PC-9 (cell line): Measurements from ENCODE around the gene PLA2G4D. TPM values are rescaled to one million over a fixed set of nuclear protein-coding genes. Genes with fewer than 3 reads are reported as not detected.

ENCODE experiments used
- BruUV-seq: library from RNA; stranded (reverse); fragments of 400-500 nt; replicated peaks from 2 replicates; lab custom pipeline; 2021; lab: Mats Ljungman, UMichigan
- CTCF ChIA-PET: fragments of 300-600 bp; sonication (Branson Sonifier 250); formaldehyde crosslinking; loops from one replicate; lab custom pipeline; 2022; ENCODE audit warnings: antibody characterized with exemption; lab: Charles Lee
- POLR2A ChIA-PET: fragments of 300-600 bp; sonication (Branson Sonifier 250); formaldehyde crosslinking; loops from one replicate; lab custom pipeline; 2022; ENCODE audit warnings: antibody characterized with exemption; ENCODE audit not compliant: unreplicated experiment; lab: Charles Lee
- DNase-seq, 2 experiments: peaks; one replicate each; pipeline versions ENCODE4 v3.0.0 to v3.0.0-alpha.2; 2015 to 2022; ENCODE audit warnings: mixed read lengths in 1 of 2
- H2AFZ ChIP-seq: fragments of 200-600 bp; sonication (generic); 2 replicates; pipeline ENCODE4 v1.8.1; 2017; ENCODE audit warnings: antibody characterized with exemption
- H3F3A ChIP-seq: fragments of 200-600 bp; sonication (generic); 2 replicates; pipeline ENCODE4 v1.8.1; 2017; ENCODE audit warnings: antibody characterized with exemption, mild to moderate bottlenecking, low read depth; ENCODE audit not compliant: insufficient read depth
- H3K27ac ChIP-seq: fragments of 200-600 bp; sonication (generic); 2 replicates; pipeline ENCODE4 v1.6.1; 2016; ENCODE audit warnings: mixed run types
- H3K27me3 ChIP-seq: fragments of 200-600 bp; sonication (generic); 2 replicates; pipeline ENCODE4 v1.6.1; 2016; ENCODE audit warnings: low read depth, mixed run types; ENCODE audit not compliant: insufficient read depth
- H3K36me3 ChIP-seq: fragments of 200-600 bp; sonication (generic); 2 replicates; pipeline ENCODE4 v1.6.1; 2016; ENCODE audit warnings: low read depth, mixed run types
- H3K4me1 ChIP-seq: fragments of 200-600 bp; sonication (generic); replicated peaks from 2 replicates; pipeline ENCODE4 v1.6.1; 2016; ENCODE audit warnings: mixed run types; ENCODE audit not compliant: insufficient read depth
- H3K4me2 ChIP-seq: fragments of 200-600 bp; sonication (generic); 2 replicates; pipeline ENCODE4 v1.6.1; 2017; ENCODE audit warnings: mixed run types
- H3K4me3 ChIP-seq: fragments of 200-600 bp; sonication (generic); 2 replicates; pipeline ENCODE4 v1.6.1; 2016; ENCODE audit warnings: mixed run types
- H3K79me2 ChIP-seq: fragments of 200-600 bp; sonication (generic); 2 replicates; pipeline ENCODE4 v1.6.1; 2017; ENCODE audit warnings: low read depth, mixed run types
- H3K9me2 ChIP-seq: fragments of 200-600 bp; sonication (generic); 2 replicates; pipeline ENCODE4 v1.8.1; 2017; ENCODE audit warnings: mild to moderate bottlenecking; ENCODE audit not compliant: insufficient read depth
- H3K9me3 ChIP-seq: fragments of 200-600 bp; sonication (generic); 2 replicates; pipeline ENCODE4 v1.8.1; 2016; ENCODE audit warnings: low read depth; ENCODE audit not compliant: insufficient read depth
- H4K20me1 ChIP-seq: fragments of 200-600 bp; sonication (generic); 2 replicates; pipeline ENCODE4 v1.8.1; 2017; ENCODE audit not compliant: insufficient read depth
- CTCF ChIP-seq: fragments of 200-600 bp; sonication (generic); conservative IDR thresholded peaks from 2 replicates; pipeline ENCODE4 v1.6.1; 2017; ENCODE audit warnings: mixed run types, antibody characterized with exemption, mild to moderate bottlenecking, moderate library complexity
- EZH2 ChIP-seq: fragments of 200-600 bp; sonication (generic); IDR thresholded peaks from 2 replicates; pipeline ENCODE4 v1.8.0; 2017; ENCODE audit warnings: antibody characterized with exemption, low read depth
- intact Hi-C: fragments of 100-400 bp; cut with micrococcal nuclease; formaldehyde crosslinking; loops from one replicate; pipeline ENCODE4 v1.10.0; 2022; ENCODE audit not compliant: unreplicated experiment
- total RNA-seq: library from RNA; stranded (reverse); gene quantifications from 2 replicates; pipeline ENCODE4 v1.2.3, GENCODE V29; 2021

Gene PLA2G4D
- total RNA-seq, 1 experiment from 2014 or later = 0.90 TPM

- BruUV-seq = no TSS peak
- H3K27ac ChIP-seq = no peak overlapping the region
- no peaks in the 10 kb centered on the region for H3K4me1 ChIP-seq
- H3K9me3 ChIP-seq = no peaks in the 10 kb centered on the region
- H3K79me2 ChIP-seq = no peaks in the 10 kb centered on the region
- TF ChIP-seq EZH2 = no peak
- no peak for TF ChIP-seq CTCF
- POLR2A ChIA-PET = no interaction called here
- H2AFZ ChIP-seq = no peak overlapping the region
- H3F3A ChIP-seq = no peaks in the 10 kb centered on the region
- H4K20me1 ChIP-seq = no peaks in the 10 kb centered on the region
- H3K36me3 ChIP-seq = no peaks in the 10 kb centered on the region
- intact Hi-C loops = no loop called here
- H3K27me3 ChIP-seq = no peaks in the 10 kb centered on the region
- no peak overlapping the region for H3K4me2 ChIP-seq
- no peaks in the 10 kb centered on the region for H3K9me2 ChIP-seq
- CTCF ChIA-PET = no interaction called here
- H3K4me3 ChIP-seq = no peak overlapping the region
- no peak for DNase-seq
Observed at GRCh38 chr15:42106288-42106687, 11.9 kb upstream of the PLA2G4D start.

GRCh38 chr15:42104095-42104891, 9.9 kb upstream of the PLA2G4D start:
- Histone ChIP-seq H3K4me3 (no peak overlapping the region), H3K27ac (no peak overlapping the region), H3K4me2 (no peak overlapping the region), H3K27me3 (no peaks in the 10 kb centered on the region), H3K79me2 (no peaks in the 10 kb centered on the region), H4K20me1 (no peaks in the 10 kb centered on the region), H3F3A (no peaks in the 10 kb centered on the region), H3K4me1 (peaks cover 10% of the 10 kb centered on the region), H3K9me2 (no peaks in the 10 kb centered on the region), H2AFZ (no peak overlapping the region), H3K9me3 (no peaks in the 10 kb centered on the region), H3K36me3 (no peaks in the 10 kb centered on the region)
- ChIA-PET POLR2A (interaction anchor here (0.5 kb wide), 1 partner anchor 300 kb away, joined by 4 read pairs; no protein-coding TSS in a partner anchor), CTCF (no interaction called here)
- DNase-seq = no peak
- intact Hi-C loops = no loop called here
- BruUV-seq = no TSS peak
- no peak for TF ChIP-seq CTCF
- TF ChIP-seq EZH2 = no peak

- BruUV-seq = no TSS peak
- intact Hi-C loops = no loop called here
- CTCF ChIA-PET = no interaction called here
- H3K9me3 ChIP-seq = no peaks in the 10 kb centered on the region
- no peaks in the 10 kb centered on the region for H3K79me2 ChIP-seq
- POLR2A ChIA-PET = no interaction called here
- no peak for DNase-seq
- no peaks in the 10 kb centered on the region for H3K36me3 ChIP-seq
- no peak overlapping the region for H3K4me2 ChIP-seq
- H3F3A ChIP-seq = no peaks in the 10 kb centered on the region
- TF ChIP-seq CTCF = no peak
- TF ChIP-seq EZH2 = no peak
- no peak overlapping the region for H3K27ac ChIP-seq
- no peak overlapping the region for H2AFZ ChIP-seq
- H3K27me3 ChIP-seq = no peaks in the 10 kb centered on the region
- no peaks in the 10 kb centered on the region for H3K9me2 ChIP-seq
- no peaks in the 10 kb centered on the region for H4K20me1 ChIP-seq
- peaks cover 10% of the 10 kb centered on the region for H3K4me1 ChIP-seq
- no peak overlapping the region for H3K4me3 ChIP-seq
Observed at GRCh38 chr15:42102646-42103235, 8.4 kb upstream of the PLA2G4D start.
